ENCODE results near the gene TMEM161A.

The TMEM161A gene

GRCh38 chr19:19146865-19147264 lies 8.6 kb upstream of the TMEM161A start:
- in situ Hi-C loops (cut with MboI; ENCODE audit: low sequenced_read_pairs, unreplicated experiment): no loop called here
- no peak for DNase-seq (ENCODE audit: low spot score)
- TF ChIP-seq CTCF (IDR thresholded peaks at IDR 0.05; ENCODE audit: borderline replicate concordance, control extremely low read depth, extremely low read depth, insufficient read depth, missing control alignments): no peak

- in situ Hi-C loops (cut with MboI; ENCODE audit: low sequenced_read_pairs, unreplicated experiment): no loop called here
- peak; percentile 92 for DNase-seq (ENCODE audit: low spot score)
- TF ChIP-seq CTCF (IDR thresholded peaks at IDR 0.05; ENCODE audit: borderline replicate concordance, control extremely low read depth, extremely low read depth, insufficient read depth, missing control alignments): peak; percentile 97
Measured at GRCh38 chr19:19145684-19146608, 7.7 kb upstream of the TMEM161A start.

- DNase-seq (ENCODE audit: low spot score): no peak
- no peak for TF ChIP-seq CTCF (IDR thresholded peaks at IDR 0.05; ENCODE audit: borderline replicate concordance, control extremely low read depth, extremely low read depth, insufficient read depth, missing control alignments)
- in situ Hi-C loops (cut with MboI; ENCODE audit: low sequenced_read_pairs, unreplicated experiment): no loop called here
Measured at GRCh38 chr19:19145281-19145680, 7.0 kb upstream of the TMEM161A start.

- in situ Hi-C loops (cut with MboI; ENCODE audit: low sequenced_read_pairs, unreplicated experiment): loop anchor here (5.0 kb wide), 1 partner anchor 40 kb away; no protein-coding TSS in a partner anchor
- TF ChIP-seq CTCF (IDR thresholded peaks at IDR 0.05; ENCODE audit: borderline replicate concordance, control extremely low read depth, extremely low read depth, insufficient read depth, missing control alignments): no peak
- DNase-seq (ENCODE audit: low spot score): no peak
Measured at GRCh38 chr19:19142347-19142746, 4.1 kb upstream of the TMEM161A start.

GRCh38 chr19:19140476-19140875 lies 2.2 kb upstream of the TMEM161A start:
- TF ChIP-seq CTCF (IDR thresholded peaks at IDR 0.05; ENCODE audit: borderline replicate concordance, control extremely low read depth, extremely low read depth, insufficient read depth, missing control alignments): no peak
- DNase-seq (ENCODE audit: low spot score): no peak
- in situ Hi-C loops (cut with MboI; ENCODE audit: low sequenced_read_pairs, unreplicated experiment): loop anchor here (5.0 kb wide), 1 partner anchor 42 kb away; no protein-coding TSS in a partner anchor

GRCh38 chr19:19139876-19140229 lies 1.6 kb upstream of the TMEM161A start:
- in situ Hi-C loops (cut with MboI; ENCODE audit: low sequenced_read_pairs, unreplicated experiment): loop anchor here (5.0 kb wide), 1 partner anchor 42 kb away; no protein-coding TSS in a partner anchor
- no peak for TF ChIP-seq CTCF (IDR thresholded peaks at IDR 0.05; ENCODE audit: borderline replicate concordance, control extremely low read depth, extremely low read depth, insufficient read depth, missing control alignments)
- DNase-seq (ENCODE audit: low spot score): no peak
